ENCODE results near the gene MBLAC1.

MBLAC1 gene

GRCh38 chr7:100171087-100171681 lies 44.4 kb downstream of the MBLAC1 start:
- Histone ChIP-seq H3K27ac (ENCODE audit: insufficient read depth in 1 of 2, low read depth in 1 of 2, low read length in 2 of 2, poor library complexity in 1 of 2, severe bottlenecking in 2 of 2) (no peak overlapping the region), H3K4me3 (ENCODE audit: control insufficient read depth in 1 of 7, extremely low read depth in 1 of 7, insufficient read depth in 4 of 7, low read depth in 2 of 7, low read length in 6 of 7) (peak overlapping the region in 5 of 7 experiments; percentile 29 to 70 (median 51)), H3K36me3 (ENCODE audit: control insufficient read depth in 4 of 4, insufficient read depth in 4 of 4, low read length in 3 of 4) (peaks cover 0 to 11% (median 0%) of the 10 kb centered on the region in 4 experiments), H3K27me3 (replicated peaks in 2 of 5; ENCODE audit: control insufficient read depth in 4 of 5, insufficient read depth in 5 of 5, low read length in 4 of 5) (peaks cover 0 to 46% (median 17%) of the 10 kb centered on the region in 5 experiments), H3K9me3 (ENCODE audit: control extremely low read depth in 1 of 5, control insufficient read depth in 4 of 5, insufficient read depth in 2 of 5, low read depth in 1 of 5, low read length in 4 of 5) (no peaks in the 10 kb centered on the region), H3K4me1 (ENCODE audit: control extremely low read depth in 1 of 4, control insufficient read depth in 4 of 4, insufficient read depth in 4 of 4, low read length in 3 of 4) (peaks cover 0 to 40% (median 33%) of the 10 kb centered on the region in 4 experiments)
- peak in 2 of 3 donors; percentile 35 to 39 for DNase-seq
- 4% methylated on average over 46 of the region's 61 CpGs for WGBS (ENCODE audit: insufficient coverage)
- POLR2A ChIA-PET, result no interaction called here
- CTCF ChIA-PET, result interaction anchor here (1.5 to 1.8 kb wide), 2 partner anchors 18 to 39 kb away, joined by 5 to 6 read pairs; no protein-coding TSS in a partner anchor

GRCh38 chr7:100171840-100172239 lies 45.1 kb downstream of the MBLAC1 start:
- Histone ChIP-seq H3K36me3 (ENCODE audit: control insufficient read depth in 4 of 4, insufficient read depth in 4 of 4, low read length in 3 of 4) (peaks cover 0 to 11% (median 0%) of the 10 kb centered on the region in 4 experiments), H3K4me1 (ENCODE audit: control extremely low read depth in 1 of 4, control insufficient read depth in 4 of 4, insufficient read depth in 4 of 4, low read length in 3 of 4) (peaks cover 0 to 41% (median 34%) of the 10 kb centered on the region in 4 experiments), H3K27me3 (replicated peaks in 2 of 5; ENCODE audit: control insufficient read depth in 4 of 5, insufficient read depth in 5 of 5, low read length in 4 of 5) (peaks cover 0 to 42% (median 11%) of the 10 kb centered on the region in 5 experiments), H3K27ac (ENCODE audit: insufficient read depth in 1 of 2, low read depth in 1 of 2, low read length in 2 of 2, poor library complexity in 1 of 2, severe bottlenecking in 2 of 2) (no peak overlapping the region), H3K9me3 (ENCODE audit: control extremely low read depth in 1 of 5, control insufficient read depth in 4 of 5, insufficient read depth in 2 of 5, low read depth in 1 of 5, low read length in 4 of 5) (no peaks in the 10 kb centered on the region), H3K4me3 (ENCODE audit: control insufficient read depth in 1 of 7, extremely low read depth in 1 of 7, insufficient read depth in 4 of 7, low read depth in 2 of 7, low read length in 6 of 7) (peak overlapping the region in 4 of 7 experiments; percentile 13 to 70 (median 33))
- ChIA-PET CTCF (interaction anchor here (1.5 to 1.8 kb wide), 2 partner anchors 17 to 39 kb away, joined by 5 to 6 read pairs; no protein-coding TSS in a partner anchor), POLR2A (no interaction called here)
- 19% methylated on average over 18 of the region's 22 CpGs for WGBS (ENCODE audit: insufficient coverage)
- DNase-seq, result peak in 1 of 3 donors; percentile 32

GRCh38 chr7:100173806-100174495 lies 47.2 kb downstream of the MBLAC1 start:
- DNase-seq, result no peak
- Histone ChIP-seq H3K36me3 (ENCODE audit: control insufficient read depth in 4 of 4, insufficient read depth in 4 of 4, low read length in 3 of 4) (peaks cover 0 to 11% (median 0%) of the 10 kb centered on the region in 4 experiments), H3K4me3 (ENCODE audit: control insufficient read depth in 1 of 7, extremely low read depth in 1 of 7, insufficient read depth in 4 of 7, low read depth in 2 of 7, low read length in 6 of 7) (no peak overlapping the region), H3K27ac (ENCODE audit: insufficient read depth in 1 of 2, low read depth in 1 of 2, low read length in 2 of 2, poor library complexity in 1 of 2, severe bottlenecking in 2 of 2) (no peak overlapping the region), H3K9me3 (ENCODE audit: control extremely low read depth in 1 of 5, control insufficient read depth in 4 of 5, insufficient read depth in 2 of 5, low read depth in 1 of 5, low read length in 4 of 5) (no peaks in the 10 kb centered on the region), H3K27me3 (replicated peaks in 2 of 5; ENCODE audit: control insufficient read depth in 4 of 5, insufficient read depth in 5 of 5, low read length in 4 of 5) (peaks cover 0 to 23% (median 5%) of the 10 kb centered on the region in 5 experiments), H3K4me1 (ENCODE audit: control extremely low read depth in 1 of 4, control insufficient read depth in 4 of 4, insufficient read depth in 4 of 4, low read length in 3 of 4) (peaks cover 0 to 27% (median 22%) of the 10 kb centered on the region in 4 experiments)
- 99% methylated on average over 8 of the region's 11 CpGs for WGBS (ENCODE audit: insufficient coverage)
- CTCF ChIA-PET, result interaction anchor here (1.4 kb wide), 1 partner anchor 15 kb away, joined by 3 read pairs; no protein-coding TSS in a partner anchor
- POLR2A ChIA-PET, result no interaction called here

GRCh38 chr7:100174582-100174981 lies 47.8 kb downstream of the MBLAC1 start:
- no peak for DNase-seq
- Histone ChIP-seq H3K4me3 (ENCODE audit: control insufficient read depth in 1 of 7, extremely low read depth in 1 of 7, insufficient read depth in 4 of 7, low read depth in 2 of 7, low read length in 6 of 7) (no peak overlapping the region), H3K36me3 (ENCODE audit: control insufficient read depth in 4 of 4, insufficient read depth in 4 of 4, low read length in 3 of 4) (peaks cover 0 to 11% (median 0%) of the 10 kb centered on the region in 4 experiments), H3K27ac (ENCODE audit: insufficient read depth in 1 of 2, low read depth in 1 of 2, low read length in 2 of 2, poor library complexity in 1 of 2, severe bottlenecking in 2 of 2) (no peak overlapping the region), H3K9me3 (ENCODE audit: control extremely low read depth in 1 of 5, control insufficient read depth in 4 of 5, insufficient read depth in 2 of 5, low read depth in 1 of 5, low read length in 4 of 5) (no peaks in the 10 kb centered on the region), H3K4me1 (ENCODE audit: control extremely low read depth in 1 of 4, control insufficient read depth in 4 of 4, insufficient read depth in 4 of 4, low read length in 3 of 4) (peaks cover 0 to 27% (median 22%) of the 10 kb centered on the region in 4 experiments), H3K27me3 (replicated peaks in 2 of 5; ENCODE audit: control insufficient read depth in 4 of 5, insufficient read depth in 5 of 5, low read length in 4 of 5) (peaks cover 0 to 18% (median 2%) of the 10 kb centered on the region in 5 experiments)
- POLR2A ChIA-PET, result no interaction called here
- 93% methylated on average over 2 of the region's 5 CpGs for WGBS (ENCODE audit: insufficient coverage)
- CTCF ChIA-PET, result no interaction called here

- no peaks in the 10 kb centered on the region for H3K9me3 ChIP-seq (ENCODE audit: control extremely low read depth in 1 of 5, control insufficient read depth in 4 of 5, insufficient read depth in 2 of 5, low read depth in 1 of 5, low read length in 4 of 5)
- DNase-seq, result no peak
- 97% methylated on average over 12 of the region's 14 CpGs for WGBS (ENCODE audit: insufficient coverage)
- H3K4me1 ChIP-seq (ENCODE audit: control extremely low read depth in 1 of 4, control insufficient read depth in 4 of 4, insufficient read depth in 4 of 4, low read length in 3 of 4), result peaks cover 0 to 24% (median 22%) of the 10 kb centered on the region in 4 experiments
- no peak overlapping the region for H3K4me3 ChIP-seq (ENCODE audit: control insufficient read depth in 1 of 7, extremely low read depth in 1 of 7, insufficient read depth in 4 of 7, low read depth in 2 of 7, low read length in 6 of 7)
- H3K36me3 ChIP-seq (ENCODE audit: control insufficient read depth in 4 of 4, insufficient read depth in 4 of 4, low read length in 3 of 4), result peaks cover 0 to 11% (median 0%) of the 10 kb centered on the region in 4 experiments
- no peak overlapping the region for H3K27ac ChIP-seq (ENCODE audit: insufficient read depth in 1 of 2, low read depth in 1 of 2, low read length in 2 of 2, poor library complexity in 1 of 2, severe bottlenecking in 2 of 2)
- ChIA-PET POLR2A (no interaction called here), CTCF (interaction anchor here (1.1 kb wide), 1 partner anchor 10 kb away, joined by 3 read pairs; no protein-coding TSS in a partner anchor)
- peaks cover 0 to 10% (median 2%) of the 10 kb centered on the region in 5 experiments for H3K27me3 ChIP-seq (replicated peaks in 2 of 5; ENCODE audit: control insufficient read depth in 4 of 5, insufficient read depth in 5 of 5, low read length in 4 of 5)
Measured at GRCh38 chr7:100175296-100175935, 48.6 kb downstream of the MBLAC1 start.

GRCh38 chr7:100176096-100177044 lies 49.6 kb downstream of the MBLAC1 start:
- H3K27ac ChIP-seq (ENCODE audit: insufficient read depth in 1 of 2, low read depth in 1 of 2, low read length in 2 of 2, poor library complexity in 1 of 2, severe bottlenecking in 2 of 2), result no peak overlapping the region
- 76% methylated on average over 10 of the region's 14 CpGs for WGBS (ENCODE audit: insufficient coverage)
- CTCF ChIA-PET, result interaction anchor here (1.2 to 1.9 kb wide), 2 partner anchors 13 to 20 kb away, joined by 3 to 13 read pairs; no protein-coding TSS in a partner anchor

More at GRCh38 chr7:100176096-100177044, 49.6 kb downstream of the MBLAC1 start:
- Histone ChIP-seq H3K27me3 (replicated peaks in 2 of 5; ENCODE audit: control insufficient read depth in 4 of 5, insufficient read depth in 5 of 5, low read length in 4 of 5) (peaks cover 0 to 6% (median 0%) of the 10 kb centered on the region in 5 experiments), H3K36me3 (ENCODE audit: control insufficient read depth in 4 of 4, insufficient read depth in 4 of 4, low read length in 3 of 4) (peaks cover 0 to 11% (median 0%) of the 10 kb centered on the region in 4 experiments), H3K9me3 (ENCODE audit: control extremely low read depth in 1 of 5, control insufficient read depth in 4 of 5, insufficient read depth in 2 of 5, low read depth in 1 of 5, low read length in 4 of 5) (no peaks in the 10 kb centered on the region), H3K4me3 (ENCODE audit: control insufficient read depth in 1 of 7, extremely low read depth in 1 of 7, insufficient read depth in 4 of 7, low read depth in 2 of 7, low read length in 6 of 7) (peak overlapping the region; percentile 38 to 89 (median 79)), H3K4me1 (ENCODE audit: control extremely low read depth in 1 of 4, control insufficient read depth in 4 of 4, insufficient read depth in 4 of 4, low read length in 3 of 4) (peaks cover 0 to 19% (median 16%) of the 10 kb centered on the region in 4 experiments)
- DNase-seq, result no peak
- POLR2A ChIA-PET, result interaction anchor here (0.6 kb wide), 1 partner anchor 147 kb away, joined by 3 read pairs; no protein-coding TSS in a partner anchor

Measured in common myeloid progenitor, CD34-positive (primary cell).